Neuronal stem cell (in vitro differentiated cells): ENCODE results near the gene TMEM14C.

ENCODE experiments used
- DNase-seq: peaks from one replicate; pipeline ENCODE4 v3.0.0-alpha.2; 2013; ENCODE audit warnings: low spot score
- H2AFZ ChIP-seq: one replicate; pipeline ENCODE4 v1.6.1; 2013; ENCODE audit warnings: mild to moderate bottlenecking, low read length, inconsistent platforms
- H2AK5ac ChIP-seq: 2 replicates; pipeline ENCODE4 v1.6.1; 2013; ENCODE audit warnings: low read depth, mild to moderate bottlenecking, inconsistent platforms, low read length, moderate library complexity, mixed read lengths
- H2BK120ac ChIP-seq: 2 replicates; pipeline ENCODE4 v1.6.1; 2013; ENCODE audit warnings: low read depth, mild to moderate bottlenecking, inconsistent platforms, low read length, moderate library complexity, mixed read lengths
- H2BK12ac ChIP-seq: one replicate; pipeline ENCODE4 v1.6.1; 2013; ENCODE audit warnings: low read length, inconsistent platforms
- H2BK15ac ChIP-seq: 2 replicates; pipeline ENCODE4 v1.6.1; 2013; ENCODE audit warnings: mild to moderate bottlenecking, low read length, inconsistent platforms, mixed read lengths
- H2BK5ac ChIP-seq: one replicate; pipeline ENCODE4 v1.6.1; 2013; ENCODE audit warnings: inconsistent platforms, mild to moderate bottlenecking, low read length, moderate library complexity
- H3K14ac ChIP-seq: one replicate; pipeline ENCODE4 v1.6.1; 2013; ENCODE audit warnings: low read length, inconsistent platforms
- H3K18ac ChIP-seq: 2 replicates; pipeline ENCODE4 v1.6.1; 2013; ENCODE audit warnings: low read length, inconsistent platforms
- H3K23ac ChIP-seq: 2 replicates; pipeline ENCODE4 v1.6.1; 2013; ENCODE audit warnings: low read depth, mild to moderate bottlenecking, mixed read lengths, low read length, inconsistent platforms; ENCODE audit not compliant: poor library complexity
- H3K27ac ChIP-seq: replicated peaks from 3 replicates; pipeline ENCODE4 v1.5.1; 2013; ENCODE audit warnings: low read length, inconsistent platforms
- H3K27me3 ChIP-seq, 3 experiments: 2 replicates each; pipeline ENCODE4 v1.6.1; 2013; ENCODE audit warnings: low read length in 3 of 3, mild to moderate bottlenecking in 2 of 3, inconsistent platforms in 1 of 3, low read depth in 1 of 3, mixed read lengths in 1 of 3, moderate library complexity in 1 of 3; ENCODE audit not compliant: control insufficient read depth in 3 of 3, insufficient read depth in 3 of 3
- H3K36me3 ChIP-seq, 2 donors: replicated peaks in 1 of 2; 2 replicates each; pipeline ENCODE4 v1.6.1; 2013; ENCODE audit warnings: low read length in 2 of 2; ENCODE audit not compliant: control insufficient read depth in 2 of 2, insufficient read depth in 2 of 2
- H3K4ac ChIP-seq: 2 replicates; pipeline ENCODE4 v1.6.1; 2013; ENCODE audit warnings: inconsistent platforms, mild to moderate bottlenecking, low read length, moderate library complexity
- H3K4me1 ChIP-seq, 2 donors: 1 replicate in 1 of 2; 2 replicates in 1 of 2; pipeline ENCODE4 v1.6.1; 2013; ENCODE audit warnings: low read length in 2 of 2, low read depth in 1 of 2; ENCODE audit not compliant: control insufficient read depth in 2 of 2, insufficient read depth in 1 of 2
- H3K4me2 ChIP-seq: one replicate; pipeline ENCODE4 v1.6.1; 2013; ENCODE audit warnings: mild to moderate bottlenecking, low read length, inconsistent platforms; ENCODE audit not compliant: insufficient read depth, poor library complexity, severe bottlenecking
- H3K4me3 ChIP-seq, 2 donors: 2 replicates each; pipeline ENCODE4 v1.5.1; 2013; ENCODE audit warnings: low read length in 2 of 2, mild to moderate bottlenecking in 2 of 2, inconsistent platforms in 1 of 2, moderate library complexity in 1 of 2
- H3K79me1 ChIP-seq: one replicate; pipeline ENCODE4 v1.6.1; 2013; ENCODE audit warnings: low read depth, mild to moderate bottlenecking, inconsistent platforms, low read length, moderate library complexity
- H3K9ac ChIP-seq: one replicate; pipeline ENCODE4 v1.6.1; 2013; ENCODE audit warnings: mild to moderate bottlenecking, low read depth, low read length, inconsistent platforms; ENCODE audit not compliant: poor library complexity
- H3K9me3 ChIP-seq, 2 donors: replicated peaks in 1 of 2; 2 replicates each; pipeline versions ENCODE3 to v1.6.1; 2013; ENCODE audit warnings: low read length in 2 of 2, mild to moderate bottlenecking in 2 of 2, inconsistent platforms in 1 of 2, low read depth in 1 of 2, mixed read lengths in 1 of 2, moderate library complexity in 1 of 2; ENCODE audit not compliant: control insufficient read depth in 2 of 2, insufficient read depth in 1 of 2
- H4K8ac ChIP-seq: one replicate; pipeline ENCODE4 v1.6.1; 2013; ENCODE audit warnings: low read depth, mild to moderate bottlenecking, inconsistent platforms, low read length, moderate library complexity
- H4K91ac ChIP-seq: one replicate; pipeline ENCODE4 v1.6.1; 2013; ENCODE audit warnings: low read length, low read depth, mild to moderate bottlenecking, inconsistent platforms; ENCODE audit not compliant: poor library complexity
- WGBS, 2 donors: extraction: QIAGEN DNeasy Blood & Tissue Kit; methylation state at CpG; one replicate each; pipeline ENCODE4 v1.1.7; 2013; ENCODE audit warnings: missing lambda C conversion rate in 2 of 2, mixed read lengths in 1 of 2; ENCODE audit not compliant: insufficient read length in 2 of 2, insufficient replicate concordance in 1 of 2; ENCODE audit errors: extremely low coverage in 2 of 2; 5-methylcytosine and 5-hydroxymethylcytosine counted together

The TMEM14C gene

GRCh38 chr6:10682355-10682988 is 40.4 kb upstream of the TMEM14C start:
- no peak overlapping the region for H3K14ac ChIP-seq
- H4K91ac ChIP-seq: no peak overlapping the region
- H3K4me2 ChIP-seq: no peak overlapping the region
- no peak overlapping the region for H3K9ac ChIP-seq
- no peak overlapping the region for H2BK12ac ChIP-seq
- H3K4ac ChIP-seq: no peak overlapping the region
- H3K18ac ChIP-seq: no peak overlapping the region
- H2BK120ac ChIP-seq: no peak overlapping the region
- H3K9me3 ChIP-seq: no peaks in the 10 kb centered on the region
- no peaks in the 10 kb centered on the region for H3K4me1 ChIP-seq
- no peak overlapping the region for H2AK5ac ChIP-seq
- H2BK15ac ChIP-seq: no peak overlapping the region
- peaks cover 0 to 2% of the 10 kb centered on the region in 2 donors for H3K36me3 ChIP-seq
- H3K23ac ChIP-seq: no peak overlapping the region
- H4K8ac ChIP-seq: no peak overlapping the region
- no peak for DNase-seq
- H3K27me3 ChIP-seq: no peaks in the 10 kb centered on the region
- H3K4me3 ChIP-seq: no peak overlapping the region
- H2BK5ac ChIP-seq: no peak overlapping the region
- H3K27ac ChIP-seq: no peak overlapping the region
- no peak overlapping the region for H2AFZ ChIP-seq
- H3K79me1 ChIP-seq: no peaks in the 10 kb centered on the region

- Histone ChIP-seq H2BK12ac (no peak overlapping the region), H3K4me3 (no peak overlapping the region), H4K91ac (no peak overlapping the region), H2BK5ac (no peak overlapping the region), H3K9ac (no peak overlapping the region), H3K23ac (no peak overlapping the region), H3K36me3 (peaks cover 0 to 2% of the 10 kb centered on the region in 2 donors), H3K27me3 (no peaks in the 10 kb centered on the region), H3K79me1 (no peaks in the 10 kb centered on the region), H4K8ac (no peak overlapping the region), H3K14ac (no peak overlapping the region), H3K4me2 (no peak overlapping the region), H3K4ac (no peak overlapping the region), H2AK5ac (no peak overlapping the region), H3K9me3 (no peaks in the 10 kb centered on the region), H2BK120ac (no peak overlapping the region), H3K18ac (no peak overlapping the region), H3K4me1 (no peaks in the 10 kb centered on the region), H3K27ac (no peak overlapping the region), H2AFZ (no peak overlapping the region), H2BK15ac (no peak overlapping the region)
- WGBS, 2 donors: no CpG with 5 or more reads among the region's 5 CpGs
- no peak for DNase-seq
Measured at GRCh38 chr6:10684618-10685017, 38.3 kb upstream of the TMEM14C start.

GRCh38 chr6:10685092-10685915 is 37.6 kb upstream of the TMEM14C start:
- Histone ChIP-seq H3K79me1 (no peaks in the 10 kb centered on the region), H2BK15ac (no peak overlapping the region), H3K23ac (no peak overlapping the region), H3K4me2 (no peak overlapping the region), H2BK120ac (no peak overlapping the region), H3K14ac (no peak overlapping the region), H2AFZ (no peak overlapping the region), H3K4ac (no peak overlapping the region), H2BK12ac (no peak overlapping the region), H3K27ac (no peak overlapping the region), H3K27me3 (no peaks in the 10 kb centered on the region), H2BK5ac (no peak overlapping the region), H3K9ac (no peak overlapping the region), H4K91ac (no peak overlapping the region), H3K4me3 (no peak overlapping the region), H4K8ac (no peak overlapping the region), H3K9me3 (no peaks in the 10 kb centered on the region), H3K4me1 (no peaks in the 10 kb centered on the region), H3K36me3 (peaks cover 0 to 2% of the 10 kb centered on the region in 2 donors), H2AK5ac (no peak overlapping the region), H3K18ac (no peak overlapping the region)
- no CpG with 5 or more reads among the region's 3 CpGs for WGBS, 2 donors
- DNase-seq: no peak

- no peak overlapping the region for H2BK15ac ChIP-seq
- H2BK120ac ChIP-seq: no peak overlapping the region
- no peak overlapping the region for H4K8ac ChIP-seq
- no peak overlapping the region for H2AK5ac ChIP-seq
- no peaks in the 10 kb centered on the region for H3K27me3 ChIP-seq
- no peak overlapping the region for H3K4me3 ChIP-seq
- no peak overlapping the region for H3K23ac ChIP-seq
- H2BK5ac ChIP-seq: no peak overlapping the region
- H3K36me3 ChIP-seq: peaks cover 0 to 2% of the 10 kb centered on the region in 2 donors
- no peak overlapping the region for H3K27ac ChIP-seq
- no peak overlapping the region for H2AFZ ChIP-seq
- no peak overlapping the region for H3K18ac ChIP-seq
- H3K4me2 ChIP-seq: no peak overlapping the region
- no peak overlapping the region for H3K4ac ChIP-seq
- H3K9me3 ChIP-seq: no peaks in the 10 kb centered on the region
- WGBS, 2 donors: no CpG with 5 or more reads among the region's 8 CpGs
- no peaks in the 10 kb centered on the region for H3K79me1 ChIP-seq
- no peak overlapping the region for H4K91ac ChIP-seq
- H3K14ac ChIP-seq: no peak overlapping the region
- no peaks in the 10 kb centered on the region for H3K4me1 ChIP-seq
- no peak overlapping the region for H2BK12ac ChIP-seq
- no peak overlapping the region for H3K9ac ChIP-seq
- DNase-seq: no peak
Measured at GRCh38 chr6:10686901-10687300, 36.0 kb upstream of the TMEM14C start.
